Measurements from ENCODE around the gene TCF21.

Gene TCF21

DNA sequence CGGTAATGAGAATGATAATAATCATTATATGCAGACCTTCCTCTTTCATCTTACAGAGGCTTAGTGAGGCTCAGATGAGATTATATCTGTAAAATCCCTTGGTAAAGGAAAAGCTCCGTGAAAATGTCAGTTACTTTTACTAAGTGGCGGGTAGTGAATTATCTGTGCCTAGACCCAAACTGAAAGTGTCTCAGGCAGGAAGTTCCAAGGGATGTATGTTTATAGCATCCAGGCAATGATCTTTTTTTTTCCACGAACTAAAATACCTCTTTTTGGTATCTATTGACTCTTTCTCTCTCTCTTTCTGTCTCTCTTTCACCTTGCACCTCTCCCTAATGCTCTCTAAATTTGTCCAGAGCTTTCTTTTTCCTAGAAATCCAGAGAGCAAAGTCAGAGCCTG, 5.0 kb downstream of the TCF21 start:
- no peak for DNase-seq
- TF ChIP-seq POLR2A (IDR thresholded peaks at IDR 0.05; ENCODE audit: low read length) (no peak), GATA1 (IDR thresholded peaks at IDR 0.05; ENCODE audit: low read depth, low read length) (no peak)

DNA sequence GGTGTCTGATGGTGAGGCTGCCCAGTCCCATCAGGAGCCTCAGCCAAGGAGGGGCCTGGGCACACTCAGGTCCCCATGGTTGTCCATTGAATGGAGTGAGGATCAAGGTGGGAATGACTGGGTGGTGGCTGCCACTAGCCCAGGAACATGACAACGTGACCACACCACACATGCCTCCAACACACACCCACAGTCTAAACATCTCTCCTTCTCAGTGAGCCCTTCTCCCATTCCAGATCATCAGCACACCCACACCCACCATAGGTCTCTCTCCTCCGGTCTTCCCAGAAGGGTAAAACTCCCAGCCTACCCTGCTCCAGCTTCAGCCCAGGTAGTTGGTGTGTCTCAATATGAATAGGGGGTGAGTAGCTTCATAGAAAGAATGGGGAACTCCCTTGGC, 5.5 kb downstream of the TCF21 start:
- DNase-seq: no peak
- TF ChIP-seq POLR2A (IDR thresholded peaks at IDR 0.05; ENCODE audit: low read length): no peak
- TF ChIP-seq GATA1 (IDR thresholded peaks at IDR 0.05; ENCODE audit: low read depth, low read length): no peak

DNA sequence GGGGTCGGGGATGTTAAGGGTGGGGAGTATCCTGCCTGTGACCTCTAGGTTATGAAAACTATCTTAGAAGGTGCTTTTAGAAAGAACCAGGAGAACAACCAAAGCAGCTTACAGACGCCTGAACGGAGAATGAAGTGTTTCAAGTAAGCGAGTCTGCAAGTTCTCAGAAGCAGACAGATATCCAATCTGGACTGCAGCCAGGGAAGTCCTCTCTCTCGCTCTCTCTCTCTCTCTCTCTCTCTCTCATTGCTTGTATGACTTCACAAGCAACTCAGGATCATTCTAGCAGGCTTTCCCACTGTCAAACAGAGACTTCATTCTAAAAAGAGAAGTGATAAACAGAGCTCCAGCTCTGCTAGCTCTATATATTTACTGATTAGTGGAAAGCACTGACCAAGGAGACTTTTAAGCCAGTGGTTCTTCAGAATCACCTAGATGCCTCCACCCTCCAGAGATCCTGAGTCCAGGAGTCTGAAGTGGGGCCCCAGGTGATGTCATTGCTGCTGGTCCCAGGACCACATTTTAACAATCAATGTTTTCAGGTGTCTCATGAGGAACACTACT, 6.0 kb downstream of the TCF21 start:
- TF ChIP-seq GATA1 (IDR thresholded peaks at IDR 0.05; ENCODE audit: low read depth, low read length) (no peak), POLR2A (IDR thresholded peaks at IDR 0.05; ENCODE audit: low read length) (no peak)
- DNase-seq: peak in 1 of 2 experiments; percentile 2

- TF ChIP-seq GATA1 (IDR thresholded peaks at IDR 0.05; ENCODE audit: low read depth, low read length) (no peak), POLR2A (IDR thresholded peaks at IDR 0.05; ENCODE audit: low read length) (no peak)
- DNase-seq: no peak
These were observed 6.8 kb downstream of the TCF21 start for GRCh38 chr6:133895573-133896343.

GRCh38 chr6:133896344-133896721, 7.4 kb downstream of the TCF21 start:
- DNase-seq: no peak
- no peak for TF ChIP-seq GATA1 (IDR thresholded peaks at IDR 0.05; ENCODE audit: low read depth, low read length)
- no peak for TF ChIP-seq POLR2A (IDR thresholded peaks at IDR 0.05; ENCODE audit: low read length)

DNA sequence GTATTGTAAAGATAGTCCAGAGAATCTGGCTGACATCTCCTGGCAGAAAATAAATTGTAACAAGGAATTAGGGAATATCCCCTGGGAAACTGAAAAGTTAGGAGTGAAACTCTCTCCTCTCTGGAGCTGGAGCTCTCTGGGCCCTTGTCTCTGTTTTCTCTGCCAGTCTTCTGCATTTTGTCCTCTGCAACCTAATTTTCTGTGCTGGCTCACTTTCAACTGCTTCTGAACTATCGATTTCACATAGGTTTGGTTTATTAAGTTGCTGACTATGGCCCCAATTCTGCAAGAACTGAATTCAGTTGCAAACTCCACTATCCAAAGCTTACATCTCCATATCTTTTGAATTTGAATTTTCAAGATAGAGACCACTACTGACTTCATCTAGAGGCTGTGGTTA, 9.3 kb downstream of the TCF21 start:
- TF ChIP-seq POLR2A (IDR thresholded peaks at IDR 0.05; ENCODE audit: low read length) (no peak), GATA1 (IDR thresholded peaks at IDR 0.05; ENCODE audit: low read depth, low read length) (no peak)
- DNase-seq: no peak

DNA sequence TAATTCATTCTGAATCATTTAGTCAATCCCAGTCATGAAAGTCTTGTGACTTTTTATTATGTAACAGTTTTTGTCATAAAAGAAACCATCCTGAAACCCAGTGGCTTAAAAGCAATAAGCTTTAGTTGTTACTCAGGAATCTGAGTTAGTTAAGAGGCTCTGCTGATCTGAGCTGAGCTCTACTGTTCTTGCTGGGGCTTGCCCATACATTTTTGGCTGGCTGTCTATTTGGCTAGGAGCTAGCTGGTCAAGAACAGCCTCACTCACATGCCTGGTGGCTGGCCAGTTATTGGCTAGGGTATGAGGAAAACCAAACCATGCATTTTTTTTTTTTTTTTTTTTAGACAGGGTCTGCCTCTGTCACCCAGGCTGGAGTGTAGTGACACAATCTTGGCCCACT, 10.6 kb downstream of the TCF21 start:
- DNase-seq: no peak
- TF ChIP-seq GATA1 (IDR thresholded peaks at IDR 0.05; ENCODE audit: low read depth, low read length) (no peak), POLR2A (IDR thresholded peaks at IDR 0.05; ENCODE audit: low read length) (no peak)

GRCh38 chr6:133903855-133904254, 14.9 kb downstream of the TCF21 start:
- DNase-seq: no peak
- TF ChIP-seq POLR2A (IDR thresholded peaks at IDR 0.05; ENCODE audit: low read length): no peak
- no peak for TF ChIP-seq GATA1 (IDR thresholded peaks at IDR 0.05; ENCODE audit: low read depth, low read length)

GRCh38 chr6:133906050-133906449, 17.1 kb downstream of the TCF21 start:
- DNase-seq: no peak
- TF ChIP-seq POLR2A (IDR thresholded peaks at IDR 0.05; ENCODE audit: low read length) (no peak), GATA1 (IDR thresholded peaks at IDR 0.05; ENCODE audit: low read depth, low read length) (no peak)

DNA sequence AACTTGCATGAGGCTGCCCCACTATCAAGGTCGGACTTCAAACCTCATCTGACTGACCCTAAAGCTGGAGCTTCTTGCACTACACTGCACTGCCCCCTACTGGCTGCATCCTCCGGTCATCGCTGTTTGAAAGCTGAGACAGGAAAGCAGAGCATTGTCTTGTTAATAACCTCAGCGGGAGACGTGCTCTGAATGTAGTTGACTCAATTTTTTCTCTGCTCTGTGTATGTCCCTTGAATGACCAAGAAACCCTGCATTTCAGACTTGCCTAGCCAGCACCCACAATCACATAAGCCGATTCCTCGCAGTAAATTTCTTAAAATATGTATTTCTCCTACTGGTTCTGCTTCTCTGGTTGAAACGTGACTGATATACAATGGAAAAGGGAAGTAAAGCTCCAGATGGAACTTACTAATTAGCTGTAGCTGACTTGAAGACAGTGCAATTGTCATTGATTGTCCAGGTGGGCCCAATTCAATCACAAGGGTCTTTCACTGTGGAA, 27.8 kb downstream of the TCF21 start:
- TF ChIP-seq GATA1 (IDR thresholded peaks at IDR 0.05; ENCODE audit: low read depth, low read length) (no peak), POLR2A (IDR thresholded peaks at IDR 0.05; ENCODE audit: low read length) (no peak)
- DNase-seq: peak; percentile 74 to 84

- TF ChIP-seq GATA1 (IDR thresholded peaks at IDR 0.05; ENCODE audit: low read depth, low read length) (no peak), POLR2A (IDR thresholded peaks at IDR 0.05; ENCODE audit: low read length) (no peak)
- no peak for DNase-seq
These were observed 28.9 kb downstream of the TCF21 start for GRCh38 chr6:133917781-133918180.

GRCh38 chr6:133918208-133918930, 29.5 kb downstream of the TCF21 start:
- DNase-seq: no peak
- no peak for TF ChIP-seq GATA1 (IDR thresholded peaks at IDR 0.05; ENCODE audit: low read depth, low read length)
- TF ChIP-seq POLR2A (IDR thresholded peaks at IDR 0.05; ENCODE audit: low read length): no peak

DNA sequence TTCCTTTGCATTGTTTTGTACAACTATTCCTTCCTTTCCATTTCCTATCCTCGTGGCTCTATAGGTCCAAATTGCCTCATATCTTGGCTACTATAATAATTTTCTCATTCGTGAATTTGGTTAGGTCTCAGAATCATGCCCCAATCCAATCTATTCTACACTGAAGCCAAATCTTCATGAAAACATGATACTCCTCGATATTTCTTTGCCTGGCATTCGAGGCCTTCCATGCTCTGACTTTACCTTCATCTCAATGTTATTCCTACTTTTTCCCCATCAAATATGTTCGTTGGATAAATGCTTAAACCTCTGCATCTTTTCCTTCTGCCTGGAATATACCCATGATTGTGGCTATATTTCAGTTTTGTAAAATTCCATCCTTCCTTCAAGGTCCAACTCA, 30.4 kb downstream of the TCF21 start:
- TF ChIP-seq POLR2A (IDR thresholded peaks at IDR 0.05; ENCODE audit: low read length): no peak
- DNase-seq: no peak

DNA sequence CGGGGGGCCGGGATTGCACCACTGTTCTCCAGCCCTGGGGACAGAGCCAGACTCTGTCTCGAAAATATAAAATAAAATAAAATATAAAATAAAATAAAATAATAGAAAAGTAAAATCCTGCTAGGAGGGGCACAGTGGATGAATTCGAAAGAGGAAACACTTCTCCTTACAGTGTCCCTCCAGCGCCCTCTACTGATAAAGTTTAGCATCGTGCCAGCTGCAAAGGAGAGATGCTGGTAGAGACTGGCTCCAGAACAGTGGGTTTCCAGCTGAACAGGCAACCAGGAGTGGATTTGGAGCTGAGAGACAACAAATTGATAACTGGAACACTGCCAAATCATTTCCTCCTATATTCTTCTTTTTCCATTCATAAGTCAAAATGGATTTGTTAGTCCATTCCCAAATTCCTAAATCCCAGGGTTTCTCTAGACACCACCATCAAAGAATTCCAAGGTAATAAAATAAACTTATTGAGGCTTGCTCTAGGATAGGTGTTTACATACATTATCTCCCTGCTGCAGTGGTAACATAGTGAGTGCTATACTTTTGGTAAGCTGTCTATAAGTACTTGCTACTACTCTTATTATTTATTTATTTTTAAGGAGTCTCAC, 32.4 kb downstream of the TCF21 start:
- DNase-seq: peak; percentile 75 to 85
- no peak for TF ChIP-seq GATA1 (IDR thresholded peaks at IDR 0.05; ENCODE audit: low read depth, low read length)
- TF ChIP-seq POLR2A (IDR thresholded peaks at IDR 0.05; ENCODE audit: low read length): no peak
